ENCODE data around the gene SOBP.

Gene SOBP

DNA sequence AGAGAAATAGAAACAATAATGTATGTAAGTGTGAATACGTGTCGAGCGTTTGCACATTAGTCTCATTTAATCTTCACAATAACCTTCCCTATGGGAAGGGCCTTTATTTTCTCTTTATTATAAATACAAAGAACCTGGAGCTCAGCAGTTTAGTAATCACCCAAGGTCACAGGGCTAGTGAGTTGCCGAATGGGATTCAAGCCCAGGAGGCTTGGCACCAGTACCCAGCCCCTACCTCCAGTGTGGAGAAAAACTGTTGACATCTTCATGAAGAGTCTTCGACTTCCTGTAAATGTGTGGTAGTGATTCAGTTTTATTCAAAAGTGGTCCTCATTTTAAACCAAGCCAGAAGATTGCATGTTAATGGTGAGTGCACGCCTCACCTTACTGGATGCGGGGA lies 171.4 kb downstream of the SOBP start:
- DNase-seq = no peak

DNA sequence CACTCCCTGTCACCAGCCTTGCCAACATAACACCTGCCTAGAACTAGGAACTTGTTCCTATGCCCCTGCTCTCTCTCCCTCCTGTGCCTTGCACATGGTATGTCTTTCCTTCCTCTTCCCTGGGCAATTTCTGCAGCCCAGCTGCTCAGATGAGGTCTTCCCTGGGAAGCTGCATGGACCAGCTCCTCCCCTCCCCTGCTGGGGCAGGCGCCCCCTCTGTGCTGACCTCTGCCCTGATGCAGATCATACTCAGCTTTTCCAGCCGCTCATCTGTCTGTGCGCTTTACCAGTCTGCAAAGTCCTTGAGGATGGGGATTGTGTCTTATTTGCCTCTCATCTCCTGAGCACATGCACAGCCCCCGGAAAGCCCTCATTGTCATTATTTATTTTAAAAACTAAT lies 172.4 kb downstream of the SOBP start:
- no peak for DNase-seq

DNA sequence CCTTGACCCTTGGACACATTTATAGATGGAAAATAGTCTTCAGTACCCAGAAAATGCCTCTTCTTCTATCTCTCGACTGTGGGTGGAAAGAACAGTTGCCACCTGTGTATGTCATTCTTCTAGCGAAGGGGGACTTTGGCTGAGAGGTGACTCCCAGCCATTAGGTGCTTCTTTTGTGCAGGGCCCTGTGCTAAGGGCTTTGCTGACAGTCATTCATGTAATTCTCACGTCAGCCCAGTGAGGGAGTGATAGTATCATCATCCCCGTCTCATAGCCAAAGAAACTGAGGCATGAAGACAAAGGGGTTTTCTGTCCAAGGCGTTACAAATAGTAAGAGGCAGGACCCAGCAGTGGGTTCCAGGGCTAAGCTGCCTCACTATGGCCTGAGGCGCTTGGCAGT lies 173.4 kb downstream of the SOBP start:
- DNase-seq = no peak

DNA sequence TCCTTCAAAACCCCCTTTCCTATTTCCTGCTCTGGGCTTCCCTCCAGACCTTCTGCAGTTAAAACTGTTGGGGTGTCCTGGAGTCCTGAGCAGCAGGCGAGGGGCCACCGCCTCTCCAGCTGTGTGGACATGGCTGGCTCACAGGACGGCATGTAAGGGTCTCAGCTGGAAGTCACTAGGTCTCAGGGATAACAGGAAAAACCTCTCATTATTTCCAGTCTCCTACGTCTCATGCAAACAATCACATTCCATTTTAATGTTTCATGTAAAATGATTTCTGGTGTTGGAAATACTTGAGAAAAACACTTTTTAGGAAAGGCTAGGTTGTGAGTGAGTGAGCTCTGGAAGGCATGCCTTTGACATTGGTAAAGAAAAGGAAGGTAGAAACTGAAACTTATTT lies 175.5 kb downstream of the SOBP start:
- DNase-seq = no peak

DNA sequence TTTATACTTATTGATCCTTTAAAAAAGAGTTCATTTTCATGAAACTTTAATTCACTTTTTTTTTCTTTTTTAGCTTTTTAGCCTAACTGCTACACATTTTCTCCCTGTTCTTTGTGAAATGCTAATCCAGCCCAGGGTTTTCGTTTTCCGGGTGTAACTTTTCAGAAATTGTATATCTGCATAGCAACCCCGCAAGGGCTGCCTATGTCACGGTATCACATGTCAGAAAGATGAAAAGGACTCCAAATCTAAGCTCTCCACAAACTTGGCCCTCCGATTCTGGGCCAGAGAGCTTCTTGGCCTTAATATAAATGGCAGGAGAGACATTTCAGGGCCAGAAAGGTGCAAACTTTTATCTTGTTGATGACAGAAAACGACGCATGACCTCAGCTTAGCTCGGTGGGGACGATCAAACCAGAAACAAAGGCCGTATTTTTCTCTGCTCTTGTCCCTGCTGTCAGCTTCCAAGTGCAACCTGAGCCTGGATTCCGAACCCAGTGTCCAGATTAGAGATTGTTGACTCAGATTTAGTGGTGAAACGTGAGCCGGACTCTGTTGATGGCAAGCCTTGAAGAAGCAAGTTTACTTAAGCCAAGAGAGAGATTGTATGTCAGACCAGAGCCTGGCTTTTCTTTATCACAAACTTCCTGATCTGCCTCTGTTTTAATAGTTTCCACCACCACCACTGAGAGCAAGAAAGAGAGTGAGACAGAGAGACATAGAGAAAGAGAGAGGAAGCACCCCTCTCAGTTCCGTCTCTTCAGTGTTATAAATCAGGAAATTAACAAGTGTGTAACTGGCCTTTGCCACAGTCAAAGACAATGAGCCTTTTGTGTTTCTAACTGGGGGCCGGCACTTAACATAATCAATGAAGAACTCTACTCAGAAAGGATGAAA lies 176.4 kb downstream of the SOBP start:
- no peak for DNase-seq

DNA sequence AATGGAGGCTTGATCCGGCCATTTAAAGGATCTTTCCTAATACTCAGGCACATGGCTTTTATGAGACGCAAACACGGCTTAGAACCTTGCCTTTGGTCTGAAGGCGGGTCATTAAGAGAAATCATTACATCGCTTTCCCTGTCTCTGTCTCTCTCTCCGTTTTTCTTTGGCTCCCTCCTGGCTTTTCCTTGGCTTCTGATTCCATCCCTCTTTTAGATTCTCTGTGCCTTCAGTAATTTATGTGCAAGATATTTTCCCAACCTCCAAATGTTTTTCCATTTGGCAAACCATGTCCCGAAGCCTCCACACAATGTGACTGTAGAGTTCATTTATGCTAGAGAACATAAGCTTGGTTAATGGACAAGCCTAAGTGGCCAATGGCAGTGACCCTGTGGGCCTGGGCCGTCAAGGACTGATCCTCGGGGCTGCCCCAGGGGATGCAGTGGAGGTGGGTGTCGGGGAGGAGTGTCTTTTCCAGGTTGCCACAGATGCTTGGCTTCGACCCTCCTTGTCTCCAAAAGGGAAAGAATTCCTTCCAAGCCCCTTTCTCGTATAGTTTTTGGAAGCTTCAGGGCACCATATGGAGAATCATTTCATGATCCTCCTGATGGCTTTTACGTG lies 177.2 kb downstream of the SOBP start:
- no peak for DNase-seq

DNA sequence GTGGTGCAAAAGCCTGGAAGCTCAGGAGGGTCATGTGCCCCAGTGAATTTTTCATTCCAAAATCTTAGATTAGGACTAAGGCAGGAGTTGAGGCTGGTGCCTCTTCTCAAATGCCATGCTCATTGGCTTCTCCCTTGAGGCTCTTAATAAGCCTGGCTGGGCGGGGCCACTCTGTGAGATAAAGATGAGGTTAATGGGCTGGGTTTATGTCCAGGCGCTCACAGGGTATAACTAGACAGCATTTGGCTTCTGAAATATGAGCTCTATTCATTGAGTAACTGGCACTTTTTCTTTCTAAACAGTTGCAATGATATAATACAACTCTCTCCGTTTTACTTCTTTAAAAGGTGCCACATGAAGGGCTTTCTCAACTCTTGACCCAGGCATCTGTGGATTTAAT lies 177.9 kb downstream of the SOBP start:
- DNase-seq = no peak

DNA sequence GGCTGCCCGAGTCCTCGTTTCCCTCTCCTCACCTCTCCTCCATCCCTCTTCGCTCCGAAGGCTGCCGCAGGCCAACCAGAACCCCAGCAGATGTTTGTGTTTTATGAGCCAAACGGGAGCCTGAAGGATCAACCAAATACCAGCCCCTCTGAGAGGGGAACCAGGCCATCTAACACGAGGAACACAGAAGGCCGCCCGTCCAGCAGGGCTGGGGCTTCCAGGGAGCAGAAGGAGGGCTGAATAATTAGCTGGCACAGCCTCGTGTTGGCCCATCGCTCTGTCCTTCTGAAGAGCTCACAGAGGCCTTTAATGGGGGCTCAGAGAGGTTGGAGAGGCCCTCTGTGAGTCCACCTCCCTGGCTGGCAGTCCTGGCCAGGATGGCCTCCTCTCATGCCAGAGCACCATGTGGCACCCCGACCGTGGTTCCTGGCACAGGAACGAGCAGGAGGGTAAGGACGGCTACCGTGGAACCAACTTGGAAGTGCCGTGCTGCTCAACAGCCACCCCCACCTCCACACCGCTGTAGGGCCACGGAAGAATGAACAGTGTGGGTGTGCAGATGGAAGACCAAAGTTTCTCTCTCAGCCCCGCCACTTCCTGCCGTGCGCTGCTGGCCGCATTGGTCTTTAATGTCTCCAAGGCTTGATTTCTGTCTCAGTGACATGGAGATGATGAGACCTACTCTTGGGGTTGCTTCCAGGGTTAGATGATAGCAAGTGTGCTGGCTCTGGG lies 179.0 kb downstream of the SOBP start:
- DNase-seq = peak in 2 of 5 experiments; percentile 9 to 77

DNA sequence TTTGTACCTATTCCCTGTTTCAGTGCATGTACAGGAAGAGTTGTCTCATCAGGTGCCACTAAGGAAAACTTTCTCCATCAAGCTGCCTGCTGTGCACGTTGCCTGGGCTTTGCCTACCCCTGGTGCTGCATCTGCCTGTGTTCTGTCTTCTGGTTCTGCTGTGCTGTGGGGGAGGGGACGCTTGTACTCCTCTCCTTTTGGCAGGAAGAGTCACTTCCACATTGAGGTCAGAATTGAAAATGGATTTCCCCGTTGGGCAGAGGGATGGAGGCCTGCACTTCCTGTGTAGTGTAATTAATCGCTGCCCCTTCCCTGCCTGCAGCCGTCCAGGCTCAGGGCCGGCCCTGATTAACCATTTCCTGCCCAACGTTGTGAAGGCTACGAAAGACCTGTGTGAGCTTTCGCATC lies 180.9 kb downstream of the SOBP start:
- DNase-seq = peak in 1 of 5 experiments; percentile 10

DNA sequence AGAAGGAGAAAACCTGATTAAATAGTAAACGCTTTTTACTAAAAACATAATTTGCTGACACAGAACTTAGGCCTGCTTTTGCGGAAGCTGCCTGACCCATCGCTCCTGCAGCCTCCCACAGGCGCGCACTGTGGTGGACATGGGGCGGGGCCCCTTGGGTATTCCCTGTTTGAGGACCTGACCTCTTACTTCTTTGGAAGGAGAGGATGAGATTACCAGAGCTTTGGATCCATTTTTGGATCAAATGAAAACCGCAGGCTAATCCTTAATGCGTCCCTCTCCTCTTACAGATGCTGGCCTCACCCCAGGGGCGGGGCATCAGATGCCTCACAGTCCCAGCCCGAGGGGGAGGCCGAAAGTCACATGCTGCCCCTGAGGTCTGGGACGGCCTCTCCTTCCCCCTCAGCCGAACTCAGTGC lies 183.2 kb downstream of the SOBP start:
- no peak for DNase-seq

DNA sequence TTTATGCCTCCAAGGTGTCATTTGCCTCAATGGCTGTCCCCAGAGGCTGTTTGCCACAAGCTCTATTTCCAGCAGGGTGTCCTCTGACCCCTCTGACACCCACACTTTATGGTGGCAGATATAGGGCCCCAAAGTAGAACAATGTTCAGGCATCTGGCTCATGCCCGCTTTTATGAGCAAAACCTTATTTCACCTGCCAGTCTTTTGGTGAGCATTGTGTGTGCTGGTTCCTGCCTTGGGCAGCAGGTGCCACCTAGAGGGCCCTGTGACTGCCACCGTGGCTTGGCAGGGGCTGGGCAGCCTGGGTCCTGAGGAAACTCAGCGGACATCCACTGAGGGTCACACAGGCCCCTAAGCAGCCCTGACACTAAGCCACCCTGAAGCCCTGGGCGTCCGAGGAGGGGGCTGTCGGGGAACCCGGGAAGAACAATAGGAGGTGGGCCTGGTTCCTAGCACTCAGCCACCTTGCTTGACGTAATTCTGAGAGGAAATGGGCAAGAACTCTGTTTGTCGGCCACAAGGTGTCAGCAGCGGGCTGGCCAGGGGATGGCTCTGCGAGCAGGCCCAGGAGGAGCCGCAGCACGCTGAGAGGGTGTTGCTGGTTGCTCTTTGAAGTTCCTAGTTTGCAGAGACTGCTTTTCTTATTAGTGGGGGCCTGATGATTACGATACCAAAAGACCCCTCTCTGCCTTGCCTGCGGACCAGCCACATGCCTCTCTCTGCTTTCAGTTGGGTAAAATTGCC lies 185.2 kb downstream of the SOBP start:
- DNase-seq = peak; percentile 66 to 88 (median 80)

DNA sequence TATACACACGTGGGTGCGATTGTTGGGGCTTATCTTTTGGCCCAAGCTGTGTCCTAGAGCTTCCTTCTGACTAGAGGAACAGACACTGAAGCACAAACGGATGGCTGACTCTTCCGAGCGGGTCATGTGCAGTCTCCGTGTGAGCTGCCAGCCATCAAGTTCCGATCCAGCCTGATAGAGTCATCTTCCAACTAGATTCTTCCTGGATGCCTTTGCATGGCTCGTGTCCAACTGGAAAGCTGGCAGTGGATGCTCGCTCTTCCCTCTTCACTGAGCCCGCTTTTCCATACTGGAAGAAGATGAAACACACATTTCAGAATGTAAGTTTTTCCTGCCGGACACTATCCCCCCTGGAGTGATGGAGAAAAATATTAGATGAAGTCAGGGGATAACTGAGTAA lies 186.1 kb downstream of the SOBP start:
- DNase-seq = no peak

DNA sequence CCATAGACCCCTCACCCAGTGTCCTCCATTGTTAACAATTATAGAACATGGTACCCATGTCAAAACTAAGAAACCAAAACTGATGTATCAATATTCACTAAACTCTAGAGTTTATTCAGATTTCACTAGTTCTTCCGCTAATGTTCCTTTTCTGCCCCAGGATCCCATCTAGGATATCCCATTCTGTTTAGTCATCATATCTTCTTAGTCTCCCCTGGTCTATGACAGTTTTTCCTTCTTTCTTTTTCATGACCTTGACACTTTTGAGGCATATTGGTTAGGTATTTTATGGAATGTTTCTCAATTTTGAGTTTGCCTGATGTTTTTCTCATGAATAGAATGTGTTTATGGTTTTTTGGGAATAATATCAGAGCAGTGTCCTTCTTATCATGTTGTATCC lies 187.5 kb downstream of the SOBP start:
- DNase-seq = no peak

DNA sequence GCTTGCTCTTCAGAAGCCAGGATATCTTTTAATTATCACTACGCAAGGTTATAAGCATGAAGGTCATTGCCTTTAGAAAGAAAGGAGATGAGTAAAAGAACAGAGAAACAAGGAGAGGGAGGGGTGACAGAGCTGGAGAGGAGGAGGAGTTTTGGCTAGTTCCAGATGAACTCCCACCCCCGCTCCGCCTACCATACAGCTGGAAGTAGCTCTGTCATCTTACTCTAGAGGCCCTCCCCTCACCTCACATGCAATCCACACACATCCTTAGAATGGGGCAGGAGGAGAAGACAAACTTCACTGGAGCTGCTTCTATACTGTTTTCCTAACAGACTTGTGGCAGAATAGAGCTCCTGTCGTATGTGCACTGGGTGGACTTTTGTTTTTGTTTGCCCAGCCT lies 189.5 kb downstream of the SOBP start:
- no peak for DNase-seq

DNA sequence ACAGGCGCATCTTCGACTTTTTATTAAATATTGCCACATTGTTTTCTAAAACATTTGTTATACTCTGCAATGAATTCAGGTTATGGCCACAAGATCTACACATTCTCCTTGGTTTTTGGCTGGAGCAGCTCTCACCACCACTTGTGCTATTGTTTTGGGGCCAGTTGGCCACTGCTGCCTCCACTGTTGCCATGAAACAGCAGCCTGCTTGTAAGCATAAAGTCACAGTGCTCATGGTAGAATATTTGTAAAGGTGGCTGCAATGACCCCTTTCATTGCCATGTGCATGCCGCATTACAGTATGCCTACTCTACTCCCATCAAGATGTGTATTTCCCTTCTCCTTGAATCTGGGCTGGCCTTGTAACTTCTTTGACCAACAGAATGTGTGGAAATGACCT lies 192.8 kb downstream of the SOBP start:
- no peak for DNase-seq

DNA sequence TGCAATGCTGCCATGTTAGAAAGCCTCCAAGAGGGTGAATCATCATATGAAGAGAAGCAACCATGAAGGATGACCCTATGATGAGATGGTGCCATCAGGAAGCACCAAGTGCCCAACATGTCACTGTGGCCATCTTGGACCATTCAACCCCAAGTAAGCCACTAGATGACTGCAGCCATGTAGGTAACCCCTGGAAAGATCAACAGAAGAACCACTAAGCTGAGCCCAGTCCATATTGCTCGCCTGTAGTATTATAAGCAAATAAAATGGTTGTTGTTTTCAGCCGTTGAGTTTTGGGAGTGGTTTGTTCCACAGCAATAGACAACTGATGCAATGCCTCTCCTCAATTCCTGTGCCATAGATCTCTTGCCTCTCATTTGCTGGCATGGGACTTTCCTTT lies 193.3 kb downstream of the SOBP start:
- no peak for DNase-seq

DNA sequence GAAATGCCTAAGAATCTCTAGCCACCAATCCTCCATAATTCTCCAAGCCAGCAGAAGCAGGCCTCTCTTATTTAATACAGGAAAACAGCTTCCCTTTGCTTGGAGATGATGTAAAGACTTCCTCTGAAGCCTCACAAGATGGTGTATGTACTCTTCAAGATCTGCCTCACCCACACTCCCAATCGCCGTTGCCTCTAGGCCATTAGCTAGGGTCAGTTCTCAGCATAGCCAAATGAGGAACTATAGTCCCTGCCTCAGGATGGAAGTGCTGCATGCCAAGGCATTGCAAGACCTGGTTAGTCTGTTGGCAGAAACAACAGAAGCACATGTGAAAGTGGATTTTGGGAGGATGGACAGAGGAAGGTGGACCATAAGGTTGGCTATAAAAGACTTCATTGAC lies 195.1 kb downstream of the SOBP start:
- no peak for DNase-seq

DNA sequence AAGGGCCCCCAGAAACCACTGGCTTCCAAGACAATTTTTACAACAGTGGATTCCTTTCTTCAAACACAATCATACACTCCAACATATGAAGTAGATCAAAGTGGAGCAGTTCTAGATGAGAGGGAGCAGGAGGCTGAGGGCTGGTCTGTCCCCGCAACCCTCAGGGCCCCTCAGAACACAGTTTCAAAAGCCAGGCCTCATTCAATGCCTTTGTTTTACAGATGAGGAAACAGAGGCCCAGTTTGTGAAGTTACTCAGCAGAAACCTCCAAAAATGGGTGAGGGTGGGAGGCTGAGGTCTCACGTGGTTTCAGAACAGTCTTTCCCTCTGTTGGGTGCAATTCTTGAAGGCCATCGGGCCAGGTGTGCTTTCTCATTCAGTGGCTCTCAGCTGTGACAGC lies 199.3 kb downstream of the SOBP start:
- DNase-seq = no peak

DNA sequence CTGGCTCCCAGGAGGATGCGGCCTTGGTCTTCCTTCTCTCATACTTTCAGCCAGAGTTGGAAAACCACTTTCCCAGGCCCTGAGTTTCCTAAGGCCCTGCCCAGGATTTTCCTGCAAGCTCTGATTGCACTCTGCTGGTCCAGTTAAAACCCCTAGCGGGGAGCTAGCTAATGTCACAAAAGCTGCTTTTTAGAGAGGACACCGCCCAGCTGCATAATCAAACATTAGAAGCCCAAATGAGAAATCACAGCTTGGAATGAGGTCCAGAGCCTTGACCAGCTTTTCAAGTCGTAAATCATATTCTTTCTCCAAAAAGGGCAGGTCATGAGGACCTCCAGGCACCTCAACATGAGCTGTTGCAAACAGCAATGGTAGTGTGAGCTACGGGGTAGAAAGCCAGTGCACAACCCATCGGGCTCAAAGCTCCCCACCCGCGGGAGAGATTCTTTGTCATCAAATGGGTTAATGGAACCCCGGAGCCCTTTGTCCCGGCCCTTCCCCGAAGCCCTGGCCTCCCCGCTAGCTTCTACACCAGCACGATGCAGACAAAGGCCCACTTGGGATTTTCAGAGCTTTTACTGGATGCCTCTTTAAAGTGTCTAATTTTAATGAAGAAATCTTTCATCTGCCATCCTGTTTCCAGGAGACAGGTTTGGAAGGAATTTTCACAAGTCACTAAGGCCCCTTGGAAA lies 200.2 kb downstream of the SOBP start:
- DNase-seq = no peak

DNA sequence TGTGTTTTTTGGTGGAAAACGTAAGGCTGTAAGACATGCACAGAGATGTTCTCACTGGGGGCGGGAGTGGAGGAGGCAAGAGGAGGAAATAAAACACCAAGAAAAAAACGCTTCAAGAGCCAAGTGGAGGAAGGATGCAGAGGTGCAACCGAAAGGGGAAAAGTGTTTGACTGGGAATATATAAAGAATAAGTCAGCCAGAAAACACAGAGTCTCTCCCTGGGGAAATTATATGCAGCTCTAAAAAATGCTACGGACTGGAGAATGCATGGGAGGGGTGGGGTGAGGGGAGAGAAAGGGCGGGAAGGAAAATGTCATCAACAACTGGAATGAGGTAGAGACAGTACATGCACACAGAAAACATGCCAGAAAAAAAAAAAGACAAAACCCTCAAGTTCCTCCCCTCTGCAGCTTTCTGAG lies 200.7 kb downstream of the SOBP start:
- DNase-seq = no peak

DNA sequence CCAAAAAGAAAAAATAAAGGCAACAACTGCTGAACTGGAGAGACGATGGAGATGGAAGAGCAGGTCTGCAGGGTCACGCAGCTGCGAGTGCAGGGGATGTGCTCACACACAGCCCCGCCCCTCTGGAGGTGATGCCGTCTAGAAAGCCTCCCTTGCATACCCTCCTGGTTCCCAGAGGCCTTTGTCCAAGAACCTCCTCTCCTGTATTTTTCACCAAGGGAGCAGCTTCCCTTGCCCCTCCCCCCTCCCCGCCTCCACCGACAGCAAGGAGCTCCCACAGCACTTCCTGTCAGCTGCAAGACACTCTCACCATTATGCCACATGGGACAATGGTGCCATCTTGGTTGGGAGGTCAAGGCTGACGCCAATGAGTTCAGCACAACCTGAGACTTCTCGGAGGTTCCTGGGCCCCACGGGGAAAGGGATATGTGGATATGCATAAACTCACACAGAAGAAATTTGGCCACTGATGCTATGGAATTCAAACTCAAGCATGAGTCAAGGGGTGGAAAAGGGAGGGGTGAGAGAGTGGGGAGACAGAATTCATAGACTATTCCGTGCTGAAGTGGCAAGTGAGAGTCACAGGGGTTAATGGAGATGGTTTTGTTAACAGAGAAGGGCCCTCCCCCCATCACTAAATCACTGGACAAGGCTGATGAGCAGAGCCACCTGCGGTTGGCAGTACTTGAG lies 201.3 kb downstream of the SOBP start:
- no peak for DNase-seq

DNA sequence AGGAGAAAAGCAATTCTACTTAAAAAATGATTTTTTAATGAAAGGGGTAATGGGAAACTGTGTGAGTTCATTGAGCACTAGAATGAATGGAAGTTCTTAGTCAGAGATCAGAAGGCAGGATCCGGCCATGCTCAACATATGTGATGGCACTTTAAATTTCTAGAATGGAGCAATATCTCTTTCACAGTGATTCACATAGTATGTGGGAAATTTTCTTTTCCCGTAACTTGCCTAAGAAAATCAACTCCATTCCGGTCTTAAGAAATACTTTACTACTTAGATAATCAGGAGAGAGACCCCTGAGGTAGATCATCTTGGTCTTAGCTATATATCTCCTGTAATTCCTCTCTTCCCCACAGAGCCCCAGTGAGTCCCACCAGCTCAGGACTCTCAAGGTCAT lies 202.4 kb downstream of the SOBP start:
- DNase-seq = no peak
